ENCODE measurements around the gene KLHL24. TPM values are rescaled to one million over a fixed set of nuclear protein-coding genes. Genes with fewer than 3 reads are reported as not detected.
A peak's percentile ranks its signal among the peaks of the same experiment; 100 is the strongest.
"Not testable (repeated sequence)": the region's sequence is repeated elsewhere in the genome, so short reads cannot be mapped to it uniquely, and the experiment has no call there.

KLHL24 gene
- total RNA-seq, 1 experiment from 2014 or later, result 41.2 TPM

DNA sequence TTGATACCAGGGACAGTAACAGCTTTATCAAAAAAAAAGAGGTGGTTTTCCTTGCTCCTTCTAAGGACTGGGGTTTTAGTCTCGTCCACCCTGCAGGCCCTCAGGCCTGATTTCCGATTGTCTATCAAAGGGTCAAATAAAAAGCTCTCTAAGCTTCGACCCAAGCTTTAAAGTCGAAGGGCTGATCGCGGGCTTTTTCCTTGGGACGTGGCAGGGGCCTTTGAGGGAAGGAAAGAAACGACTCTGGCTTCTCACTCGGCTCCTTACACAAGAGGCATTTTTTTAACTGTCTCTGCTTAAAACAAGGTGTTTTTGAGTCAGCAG is 354 bp upstream of the KLHL24 start:
- no peak for DNase-seq (ENCODE audit: low spot score)

- DNase-seq (ENCODE audit: low spot score), result peak; percentile 95
Measured at GRCh38 chr3:183636221-183637105, 1.0 kb downstream of the KLHL24 start.

DNA sequence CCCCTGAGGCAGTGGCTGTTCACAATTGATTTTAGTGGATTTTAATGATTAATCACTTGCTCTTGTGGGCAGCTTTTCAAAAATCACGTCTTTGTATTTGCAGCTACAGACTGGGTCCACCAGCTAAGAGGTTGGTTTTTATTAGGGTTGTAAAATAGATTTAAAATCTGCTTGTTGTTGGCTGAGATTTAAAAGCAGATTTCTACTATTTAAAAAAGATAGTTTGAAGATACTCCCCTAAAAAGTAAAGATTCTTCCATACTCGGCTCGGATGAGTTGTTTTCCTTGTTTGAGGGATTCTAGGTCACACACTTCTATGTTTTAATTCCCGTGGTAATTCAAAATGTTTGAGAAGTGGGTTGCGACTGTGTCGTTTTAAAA is 1.7 kb downstream of the KLHL24 start:
- no peak for DNase-seq (ENCODE audit: low spot score)

- not testable (repeated sequence) for DNase-seq (ENCODE audit: low spot score)
Measured at GRCh38 chr3:183637633-183638032, 2.2 kb downstream of the KLHL24 start.

GRCh38 chr3:183638101-183638852 is 2.9 kb downstream of the KLHL24 start:
- no peak for DNase-seq (ENCODE audit: low spot score)

DNA sequence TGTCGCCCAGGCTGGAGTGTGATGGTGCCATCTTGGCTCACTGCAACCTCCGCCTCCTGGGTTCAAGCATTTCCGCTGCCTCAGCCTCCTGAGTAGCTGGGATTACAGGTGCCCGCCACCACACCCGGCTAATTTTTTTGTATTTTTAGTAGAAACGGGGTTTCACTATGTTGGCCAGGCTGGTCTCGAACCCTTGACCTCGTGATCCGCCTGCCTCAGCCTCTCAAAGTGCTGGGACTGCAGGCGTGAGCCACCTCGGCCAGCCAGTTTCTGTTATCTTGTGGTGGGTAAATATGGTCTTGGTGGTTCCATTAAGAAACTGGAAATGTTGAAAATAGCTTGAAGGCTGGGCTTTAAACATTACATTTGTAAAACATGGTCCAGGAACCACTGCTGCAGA is 5.2 kb downstream of the KLHL24 start:
- not testable (repeated sequence) for DNase-seq (ENCODE audit: low spot score)

DNA sequence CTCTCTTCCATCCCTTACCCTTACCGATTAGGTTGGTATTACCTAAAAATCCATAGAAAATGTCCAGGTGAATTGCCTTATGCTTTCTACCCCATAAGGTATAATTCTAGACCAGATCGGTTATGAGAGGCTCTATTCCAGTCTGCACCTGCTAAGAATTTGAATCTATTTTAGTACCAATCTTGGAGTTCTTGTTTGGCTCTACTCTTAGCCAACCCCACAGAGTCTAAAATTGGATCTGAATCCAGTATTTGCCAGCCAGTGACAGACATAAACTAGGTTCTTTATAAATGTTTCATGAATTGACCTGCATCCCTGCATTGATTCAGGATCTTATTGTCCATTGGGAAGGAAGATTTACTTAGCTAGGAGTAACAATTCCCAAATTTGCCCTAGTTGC is 6.5 kb downstream of the KLHL24 start:
- DNase-seq (ENCODE audit: low spot score), result no peak

DNA sequence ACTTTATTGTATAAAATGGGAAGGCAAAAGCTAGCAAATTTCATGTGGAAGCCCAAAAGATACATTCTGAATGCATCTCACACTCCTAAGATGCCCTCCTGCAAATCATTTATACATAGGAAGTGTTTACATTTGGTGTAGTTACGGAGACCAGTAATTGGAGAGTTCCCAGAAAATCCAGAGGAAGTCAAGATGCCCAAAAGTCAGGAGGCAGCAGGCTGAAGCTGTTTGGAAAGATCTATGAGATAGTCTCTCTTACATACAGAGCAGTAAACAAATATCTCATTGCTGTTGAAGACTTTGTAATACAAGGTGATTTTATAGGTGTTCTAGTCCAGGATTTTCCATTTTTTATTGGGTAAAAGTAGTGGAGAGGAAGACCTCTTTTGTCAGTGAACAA is 8.8 kb downstream of the KLHL24 start:
- no peak for DNase-seq (ENCODE audit: low spot score)

DNA sequence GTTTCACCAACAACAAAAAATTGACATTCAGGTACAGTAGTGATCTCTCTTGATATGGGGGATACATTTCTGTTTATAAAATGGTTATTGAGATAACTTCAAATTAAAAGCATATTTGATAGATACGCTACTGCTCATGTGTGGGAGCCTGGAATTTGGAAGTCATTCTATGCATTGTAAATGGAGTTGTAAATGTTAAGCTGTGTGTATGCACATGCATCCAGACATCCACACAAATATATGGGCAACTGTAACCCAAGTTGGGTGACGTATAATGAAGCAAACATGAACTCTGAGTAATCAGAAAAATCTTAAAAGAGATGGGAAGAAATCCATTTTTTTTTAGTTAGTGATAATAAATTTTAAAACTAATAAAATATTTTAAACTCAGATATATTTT is 9.8 kb downstream of the KLHL24 start:
- DNase-seq (ENCODE audit: low spot score), result no peak

GRCh38 chr3:183650554-183650953 is 15.1 kb downstream of the KLHL24 start:
- no peak for DNase-seq (ENCODE audit: low spot score)

DNA sequence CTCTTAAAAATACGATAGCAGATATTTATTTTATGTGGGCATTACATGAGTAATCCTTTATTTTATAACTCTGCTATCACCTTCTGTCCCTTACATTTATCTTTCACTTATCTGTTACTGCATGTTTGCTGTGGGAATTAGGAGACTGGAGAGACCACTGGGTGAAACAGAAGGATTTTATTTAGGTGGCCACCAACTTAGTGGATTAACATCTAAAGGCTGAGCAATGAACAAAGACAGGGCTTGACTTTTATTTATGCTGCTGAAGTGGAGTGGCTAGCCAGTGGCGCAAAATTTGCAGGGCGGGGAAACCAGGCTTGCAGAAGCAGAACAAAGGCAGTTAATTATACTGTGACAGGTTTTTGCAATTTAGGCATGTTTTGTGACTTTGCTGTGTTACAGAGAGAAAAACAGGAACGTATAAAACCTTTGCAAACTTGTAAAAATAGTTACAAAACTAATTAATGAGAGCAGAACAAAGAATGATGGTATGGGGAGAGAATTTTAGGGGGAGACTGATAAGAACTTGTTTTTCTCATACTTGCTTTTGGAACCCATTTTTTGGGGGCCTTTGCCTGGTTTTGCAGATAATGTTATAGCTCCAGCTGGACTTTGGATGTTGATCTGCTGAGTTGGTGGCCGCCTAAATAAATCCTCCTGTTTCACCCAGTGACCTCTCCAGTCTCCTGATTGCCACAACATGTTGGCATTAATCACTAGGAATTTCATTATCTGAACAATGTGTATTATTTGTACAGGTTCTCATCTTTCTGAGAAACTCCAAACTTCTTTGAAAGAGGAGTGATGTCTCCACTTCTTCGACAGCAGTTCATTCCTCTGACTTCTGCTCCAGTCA is 18.0 kb downstream of the KLHL24 start:
- peak; percentile 13 for DNase-seq (ENCODE audit: low spot score)

DNA sequence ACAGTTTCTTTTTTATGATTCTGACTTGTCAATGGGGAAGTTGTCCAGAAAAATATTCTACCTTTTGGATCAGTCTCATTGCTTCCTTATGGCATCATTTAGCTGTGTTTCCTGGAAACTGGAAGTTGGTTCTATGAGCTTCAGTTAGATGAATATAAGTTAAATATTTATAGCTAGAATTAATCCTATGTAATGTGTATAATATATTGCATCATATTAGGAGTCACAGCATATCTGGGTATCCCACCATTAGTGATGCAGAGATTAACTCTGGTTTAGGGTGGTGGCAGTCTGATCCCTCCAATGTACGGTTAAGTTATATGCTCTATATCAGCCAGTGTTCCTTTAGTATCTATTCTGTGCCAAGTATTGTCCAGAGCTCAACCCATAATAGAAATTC is 19.3 kb downstream of the KLHL24 start:
- DNase-seq (ENCODE audit: low spot score), result no peak

DNA sequence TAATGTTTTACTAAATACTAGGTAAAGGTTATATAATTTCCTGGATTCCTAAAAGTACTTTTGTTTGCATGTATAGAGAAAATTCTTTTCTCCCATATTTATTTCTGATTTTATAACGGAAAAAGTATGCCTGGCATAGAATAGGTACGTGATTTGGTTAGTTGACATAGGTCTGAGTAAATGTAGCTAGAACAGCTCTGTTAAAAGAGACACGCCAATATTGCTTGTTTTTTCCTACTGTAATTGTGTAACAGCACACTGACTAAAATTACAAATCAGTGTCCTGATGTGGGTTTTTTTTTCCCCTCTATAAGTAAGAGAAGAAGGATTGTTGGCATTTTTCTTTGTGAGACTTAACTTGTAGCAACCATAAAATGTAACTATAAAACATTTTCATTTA is 26.7 kb downstream of the KLHL24 start:
- no peak for DNase-seq (ENCODE audit: low spot score)

- DNase-seq (ENCODE audit: low spot score), result peak; percentile 96
Measured at GRCh38 chr3:183664913-183665381, 29.5 kb downstream of the KLHL24 start.

DNA sequence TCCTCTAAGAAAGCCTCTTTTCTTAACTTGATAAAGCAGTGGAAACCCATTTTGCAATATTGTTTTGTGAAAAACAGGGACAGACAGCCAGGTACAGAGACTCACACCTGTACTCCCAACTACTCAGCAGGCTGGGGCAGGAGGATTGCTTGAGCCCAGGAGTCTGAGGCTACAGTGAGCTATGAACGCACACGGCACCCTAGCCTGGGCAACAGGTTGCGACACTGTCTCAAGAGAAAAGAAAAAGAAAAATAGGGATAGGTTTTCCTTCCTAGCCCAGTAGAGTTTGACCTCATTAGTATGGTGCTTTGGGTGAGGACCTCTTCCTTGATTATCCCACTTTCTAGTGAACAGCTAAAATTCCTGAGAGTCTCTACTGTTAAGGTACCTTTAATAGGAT is 44.6 kb downstream of the KLHL24 start:
- no peak for DNase-seq (ENCODE audit: low spot score)

GRCh38 chr3:183687705-183688104 is 52.3 kb downstream of the KLHL24 start:
- no peak for DNase-seq (ENCODE audit: low spot score)

- DNase-seq (ENCODE audit: low spot score), result no peak
Measured at GRCh38 chr3:183688874-183689273, 53.5 kb downstream of the KLHL24 start.

DNA sequence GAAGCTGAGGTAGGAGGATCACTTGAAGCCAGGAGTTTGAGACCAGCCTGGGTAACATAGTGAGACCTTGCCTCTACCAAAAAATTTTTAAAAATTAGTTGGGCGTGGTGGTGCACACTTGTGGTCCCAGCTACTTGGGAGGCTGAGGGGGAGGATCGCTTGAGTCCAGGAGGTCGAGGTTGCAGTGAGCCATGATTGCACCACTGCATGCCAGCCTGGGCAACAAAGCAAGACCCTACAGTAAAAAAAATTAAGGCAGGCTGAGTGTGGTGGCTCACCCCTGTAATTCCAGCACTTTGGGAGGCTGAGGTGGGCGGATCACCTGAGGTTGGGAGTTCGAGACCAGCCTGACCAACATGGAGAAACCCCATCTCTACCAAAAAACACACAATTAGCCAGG is 54.2 kb downstream of the KLHL24 start:
- DNase-seq (ENCODE audit: low spot score), result not testable (repeated sequence)

- DNase-seq (ENCODE audit: low spot score), result no peak
Measured at GRCh38 chr3:183690402-183690995, 55.1 kb downstream of the KLHL24 start.

- no peak for DNase-seq (ENCODE audit: low spot score)
Measured at GRCh38 chr3:183692436-183692835, 57.0 kb downstream of the KLHL24 start.

DNA sequence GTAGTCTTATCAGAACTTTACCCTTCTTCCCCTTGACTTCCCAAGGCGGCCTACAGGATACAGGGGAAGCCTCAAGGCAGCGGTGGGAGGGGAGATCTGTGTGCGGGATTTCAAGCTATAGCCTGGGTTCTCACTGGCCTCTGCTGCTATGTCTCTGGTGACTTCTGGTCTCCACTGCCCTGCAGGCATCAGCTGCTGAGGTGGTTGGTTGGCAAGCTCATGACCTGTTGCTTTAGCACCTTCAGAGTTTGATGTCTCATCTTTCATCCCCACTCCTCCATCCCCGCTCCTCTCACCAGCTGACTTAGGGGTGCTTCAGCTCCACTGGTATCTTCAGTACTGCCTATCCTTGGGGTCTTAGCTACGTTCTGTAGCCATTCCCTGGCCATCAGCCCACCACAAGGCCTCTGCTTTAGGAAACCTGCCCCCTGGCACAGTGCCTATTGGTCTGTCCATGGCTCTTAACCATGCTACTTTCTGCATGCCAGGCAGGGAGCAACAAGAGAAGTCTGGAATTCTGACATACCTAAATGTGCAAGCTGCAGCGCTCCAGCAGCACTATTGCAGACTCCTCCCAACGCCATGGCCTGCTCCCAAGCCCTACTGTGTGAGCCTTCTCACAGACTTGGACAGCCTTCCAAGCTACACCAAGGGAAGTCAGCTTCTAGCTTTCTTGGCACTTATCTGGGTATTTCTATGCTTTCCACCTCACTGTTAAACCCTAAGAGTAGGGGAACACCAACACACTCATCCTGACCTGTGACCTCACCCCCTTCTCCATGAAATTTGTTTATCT is 60.3 kb downstream of the KLHL24 start:
- DNase-seq (ENCODE audit: low spot score), result no peak
